H9 (cell line): ENCODE data around the gene POLR3B. TPM values are rescaled to one million over a fixed set of nuclear protein-coding genes. Genes with fewer than 3 reads are reported as not detected.

Experiments used
- DNase-seq: peaks from one replicate; pipeline ENCODE4 v3.0.0-alpha.2; 2017
- H2AFZ ChIP-seq: one replicate; pipeline ENCODE4 v1.6.1; 2013; ENCODE audit warnings: mild to moderate bottlenecking, low read length, control low read depth, moderate library complexity
- H2AK5ac ChIP-seq: 2 replicates; pipeline ENCODE4 v1.6.1; 2013; ENCODE audit warnings: low read length, control low read depth, mixed read lengths; ENCODE audit not compliant: insufficient read length
- H2BK120ac ChIP-seq: one replicate; pipeline ENCODE4 v1.6.1; 2013; ENCODE audit warnings: low read depth, mild to moderate bottlenecking, low read length, control low read depth, inconsistent platforms; ENCODE audit not compliant: poor library complexity, severe bottlenecking
- H2BK12ac ChIP-seq: 2 replicates; pipeline ENCODE4 v1.6.1; 2013; ENCODE audit warnings: low read length, control low read depth, mixed read lengths, low read depth; ENCODE audit not compliant: insufficient read length
- H2BK15ac ChIP-seq: 2 replicates; pipeline ENCODE4 v1.6.1; 2013; ENCODE audit warnings: low read depth, low read length, control low read depth
- H2BK20ac ChIP-seq: one replicate; pipeline ENCODE4 v1.6.1; 2013; ENCODE audit warnings: low read depth, mild to moderate bottlenecking, low read length, control low read depth, inconsistent platforms; ENCODE audit not compliant: poor library complexity, severe bottlenecking
- H2BK5ac ChIP-seq: 2 replicates; pipeline ENCODE4 v1.6.1; 2013; ENCODE audit warnings: low read length, control low read depth, mixed read lengths; ENCODE audit not compliant: insufficient read length
- H3K14ac ChIP-seq: 2 replicates; pipeline ENCODE4 v1.6.1; 2013; ENCODE audit warnings: low read length, control low read depth; ENCODE audit not compliant: insufficient read depth
- H3K18ac ChIP-seq: 2 replicates; pipeline ENCODE4 v1.6.1; 2013; ENCODE audit warnings: low read depth, mild to moderate bottlenecking, mixed read lengths, low read length, control low read depth; ENCODE audit not compliant: insufficient read length
- H3K23ac ChIP-seq: 2 replicates; pipeline ENCODE4 v1.6.1; 2013; ENCODE audit warnings: low read length, control low read depth, mixed read lengths, low read depth; ENCODE audit not compliant: insufficient read length
- H3K23me2 ChIP-seq: 2 replicates; pipeline ENCODE4 v1.6.1; 2013; ENCODE audit warnings: low read depth, mild to moderate bottlenecking, mixed read lengths, low read length, control low read depth; ENCODE audit not compliant: insufficient read length, poor library complexity, severe bottlenecking
- H3K27ac ChIP-seq: 2 replicates; pipeline ENCODE4 v1.5.1; 2013; ENCODE audit warnings: low read length, control low read depth, mixed read lengths, low read depth; ENCODE audit not compliant: insufficient read length
- H3K27me3 ChIP-seq: 2 replicates; pipeline ENCODE4 v1.6.1; 2013; ENCODE audit warnings: low read length, control low read depth, inconsistent platforms; ENCODE audit not compliant: insufficient read depth
- H3K4ac ChIP-seq: 2 replicates; pipeline ENCODE4 v1.6.1; 2013; ENCODE audit warnings: low read depth, mild to moderate bottlenecking, control low read depth, inconsistent platforms, low read length, moderate library complexity
- H3K4me1 ChIP-seq: 2 replicates; pipeline ENCODE4 v1.6.1; 2013; ENCODE audit warnings: low read length, control low read depth, inconsistent platforms; ENCODE audit not compliant: insufficient read depth
- H3K4me2 ChIP-seq: 2 replicates; pipeline ENCODE4 v1.6.1; 2013; ENCODE audit warnings: low read length, control low read depth, mixed read lengths; ENCODE audit not compliant: insufficient read length, insufficient read depth
- H3K56ac ChIP-seq: 2 replicates; pipeline ENCODE4 v1.6.1; 2013; ENCODE audit warnings: low read depth, mild to moderate bottlenecking, mixed read lengths, low read length, control low read depth; ENCODE audit not compliant: insufficient read length
- H3K79me1 ChIP-seq: 2 replicates; pipeline ENCODE4 v1.6.1; 2013; ENCODE audit warnings: low read depth, mild to moderate bottlenecking, moderate library complexity, low read length, control low read depth, inconsistent platforms; ENCODE audit not compliant: insufficient read depth, poor library complexity, severe bottlenecking
- H3K79me2 ChIP-seq: 2 replicates; pipeline ENCODE4 v1.6.1; 2013; ENCODE audit warnings: low read length, control low read depth, inconsistent platforms; ENCODE audit not compliant: insufficient read depth
- H3K9ac ChIP-seq: 2 replicates; pipeline ENCODE4 v1.6.1; 2013; ENCODE audit warnings: low read length, control low read depth, mixed read lengths; ENCODE audit not compliant: insufficient read length; ENCODE audit errors: extremely low read depth
- H3K9me3 ChIP-seq: one replicate; pipeline ENCODE4 v1.6.1; 2013; ENCODE audit warnings: low read depth, low read length, inconsistent platforms; ENCODE audit not compliant: control insufficient read depth
- H3T11ph ChIP-seq: one replicate; pipeline ENCODE4 v1.6.1; 2013; ENCODE audit warnings: mild to moderate bottlenecking, low read length, control low read depth, inconsistent platforms
- H4K20me1 ChIP-seq: one replicate; pipeline ENCODE4 v1.6.1; 2013; ENCODE audit not compliant: control insufficient read depth, insufficient read length, insufficient read depth
- H4K5ac ChIP-seq: 2 replicates; pipeline ENCODE4 v1.6.1; 2013; ENCODE audit warnings: low read depth, mild to moderate bottlenecking, mixed read lengths, low read length, control low read depth; ENCODE audit not compliant: insufficient read length
- H4K8ac ChIP-seq: replicated peaks from 2 replicates; pipeline ENCODE4 v1.6.1; 2013; ENCODE audit warnings: low read length, control low read depth, mixed read lengths, low read depth; ENCODE audit not compliant: insufficient read length
- H4K91ac ChIP-seq: 2 replicates; pipeline ENCODE4 v1.6.1; 2013; ENCODE audit warnings: low read depth, mild to moderate bottlenecking, moderate library complexity, mixed read lengths, low read length, control low read depth; ENCODE audit not compliant: insufficient read length
- H3K27ac Mint-ChIP-seq, 3 experiments: 2 replicates in 2 of 3; 3 replicates in 1 of 3; pipeline ENCODE4 v1.8.0; 2020 to 2021; ENCODE audit warnings: mixed read lengths in 3 of 3, mild to moderate bottlenecking in 1 of 3, moderate library complexity in 1 of 3
- H3K27me3 Mint-ChIP-seq: 2 replicates; pipeline ENCODE4 v1.8.0; 2021; ENCODE audit warnings: low read depth, mild to moderate bottlenecking, moderate library complexity, mixed read lengths
- H3K36me3 Mint-ChIP-seq, 3 experiments: 2 replicates in 2 of 3; 3 replicates in 1 of 3; pipeline ENCODE4 v1.8.0; 2020 to 2021; ENCODE audit warnings: low read depth in 3 of 3, mixed read lengths in 3 of 3; ENCODE audit not compliant: insufficient read depth in 1 of 3
- H3K4me1 Mint-ChIP-seq, 2 experiments: 2 replicates each; pipeline ENCODE4 v1.8.0; 2020; ENCODE audit warnings: mixed read lengths in 2 of 2
- H3K4me3 Mint-ChIP-seq, 2 experiments: 2 replicates in 1 of 2; 3 replicates in 1 of 2; pipeline ENCODE4 v1.8.0; 2020 to 2021; ENCODE audit warnings: mild to moderate bottlenecking in 2 of 2, mixed read lengths in 2 of 2, moderate library complexity in 1 of 2
- H3K9me3 Mint-ChIP-seq, 2 experiments: 2 replicates in 1 of 2; 3 replicates in 1 of 2; pipeline ENCODE4 v1.8.0; 2020; ENCODE audit warnings: mild to moderate bottlenecking in 2 of 2, mixed read lengths in 2 of 2, moderate library complexity in 1 of 2
- CTCF ChIP-seq: fragments of 200-600 bp; sonication (generic); conservative IDR thresholded peaks from 3 replicates; pipeline ENCODE4 v1.8.0; 2021; ENCODE audit warnings: antibody characterized with exemption, mild to moderate bottlenecking
- WGBS: extraction: QIAGEN DNeasy Blood & Tissue Kit; methylation state at CpG from one replicate; pipeline ENCODE4 v1.1.7; 2013; ENCODE audit warnings: missing lambda C conversion rate, low lambda C conversion rate, mixed read lengths; ENCODE audit not compliant: insufficient read length; ENCODE audit errors: extremely low coverage; 5-methylcytosine and 5-hydroxymethylcytosine counted together
- total RNA-seq: library from RNA; stranded (reverse); gene quantifications from 2 replicates; pipeline ENCODE4 v1.2.1, GENCODE V29; 2021

The POLR3B gene
- total RNA-seq, 1 experiment from 2014 or later = 13.4 TPM

GRCh38 chr12:106481246-106481645 is 123.7 kb downstream of the POLR3B start:
- Histone ChIP-seq H3K27me3 (no peaks in the 10 kb centered on the region), H3K79me2 (no peaks in the 10 kb centered on the region), H4K20me1 (no peaks in the 10 kb centered on the region), H3K56ac (no peak overlapping the region), H3T11ph (no peak overlapping the region), H3K14ac (no peak overlapping the region), H4K91ac (no peak overlapping the region), H3K23ac (no peak overlapping the region), H3K9ac (no peak overlapping the region), H3K4me1 (no peaks in the 10 kb centered on the region), H3K9me3 (no peaks in the 10 kb centered on the region), H2BK120ac (no peak overlapping the region), H2AFZ (no peak overlapping the region), H2BK15ac (no peak overlapping the region), H4K5ac (no peak overlapping the region), H2BK5ac (no peak overlapping the region), H2AK5ac (no peak overlapping the region), H2BK12ac (no peak overlapping the region), H3K27ac (no peak overlapping the region), H3K4ac (no peak overlapping the region), H3K4me2 (no peak overlapping the region), H4K8ac (no peak overlapping the region), H2BK20ac (no peak overlapping the region), H3K18ac (no peak overlapping the region), H3K23me2 (no peaks in the 10 kb centered on the region), H3K79me1 (no peaks in the 10 kb centered on the region)
- Mint-ChIP-seq H3K27ac (no peak overlapping the region), H3K27me3 (no peaks in the 10 kb centered on the region), H3K4me3 (no peak overlapping the region), H3K36me3 (peaks cover 5 to 13% (median 6%) of the 10 kb centered on the region in 3 experiments), H3K4me1 (peaks cover 0 to 9% of the 10 kb centered on the region in 2 experiments; a peak in 2 of 4 replicates), H3K9me3 (peaks cover 4 to 10% of the 10 kb centered on the region in 2 experiments; a peak in 3 of 5 replicates)
- TF ChIP-seq CTCF = no peak
- WGBS = no CpG with 5 or more reads among the region's 6 CpGs
- DNase-seq = no peak
